ENCODE results near the gene KMT2D.
A peak's percentile ranks its signal among the peaks of the same experiment; 100 is the strongest.

The KMT2D gene

DNA sequence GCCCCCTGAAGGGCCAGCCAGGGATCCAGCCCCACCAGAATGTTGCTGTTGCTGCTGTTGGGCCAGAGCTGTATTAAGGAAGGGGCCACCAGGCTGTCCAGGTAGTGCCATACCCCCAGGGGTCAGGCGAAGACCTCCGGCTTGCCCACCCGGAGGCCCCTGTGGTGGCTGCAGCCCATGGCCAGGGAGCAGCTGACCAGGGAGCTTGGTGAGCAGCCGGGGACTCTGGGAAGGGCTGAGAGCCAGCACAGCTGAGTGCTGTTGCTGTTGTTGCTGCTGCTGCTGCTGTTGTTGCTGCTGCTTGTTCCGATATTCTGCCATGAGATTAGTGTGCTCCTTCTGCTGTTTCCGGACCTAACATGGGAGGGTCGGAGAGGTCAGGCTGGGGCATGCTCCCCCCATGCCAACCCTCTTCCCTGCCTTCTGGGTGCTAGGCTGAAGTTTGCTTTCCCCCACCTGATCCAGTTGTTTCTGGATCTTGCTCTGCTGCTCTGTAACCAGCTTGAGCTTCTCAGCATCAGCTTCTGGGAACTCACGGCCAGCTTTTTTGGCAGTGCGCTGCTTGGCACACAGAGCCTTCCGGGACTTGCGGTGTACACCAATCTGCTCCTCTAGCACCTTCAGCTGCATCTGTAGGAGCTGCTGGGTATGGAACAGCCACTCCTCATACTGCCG lies 26.8 kb downstream of the KMT2D start:
- no peak for DNase-seq (ENCODE audit: low read depth)

- no peak for DNase-seq (ENCODE audit: low read depth)
These were observed 27.7 kb downstream of the KMT2D start for GRCh38 chr12:49032679-49033447.

DNA sequence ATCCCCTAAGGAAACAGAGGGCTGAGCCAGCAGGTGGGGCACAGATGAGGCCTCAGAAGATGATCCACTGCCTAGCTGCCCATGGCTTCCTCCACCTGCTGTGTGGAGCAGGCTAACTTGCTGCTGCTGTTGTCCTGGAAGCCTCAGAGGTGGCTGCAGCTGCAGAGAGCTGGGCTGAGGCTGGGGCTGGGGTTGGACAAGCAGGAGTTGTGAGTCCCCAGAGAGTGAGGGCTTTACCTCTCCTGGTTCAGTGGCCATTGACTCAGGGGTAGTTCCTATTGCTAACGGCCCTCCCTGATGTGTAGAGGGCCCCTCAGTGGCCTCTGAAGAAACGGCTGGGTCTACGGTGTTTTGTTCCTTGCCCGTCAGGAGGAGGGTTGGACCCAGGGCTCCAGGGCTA lies 28.3 kb downstream of the KMT2D start:
- no peak for DNase-seq (ENCODE audit: low read depth)

DNA sequence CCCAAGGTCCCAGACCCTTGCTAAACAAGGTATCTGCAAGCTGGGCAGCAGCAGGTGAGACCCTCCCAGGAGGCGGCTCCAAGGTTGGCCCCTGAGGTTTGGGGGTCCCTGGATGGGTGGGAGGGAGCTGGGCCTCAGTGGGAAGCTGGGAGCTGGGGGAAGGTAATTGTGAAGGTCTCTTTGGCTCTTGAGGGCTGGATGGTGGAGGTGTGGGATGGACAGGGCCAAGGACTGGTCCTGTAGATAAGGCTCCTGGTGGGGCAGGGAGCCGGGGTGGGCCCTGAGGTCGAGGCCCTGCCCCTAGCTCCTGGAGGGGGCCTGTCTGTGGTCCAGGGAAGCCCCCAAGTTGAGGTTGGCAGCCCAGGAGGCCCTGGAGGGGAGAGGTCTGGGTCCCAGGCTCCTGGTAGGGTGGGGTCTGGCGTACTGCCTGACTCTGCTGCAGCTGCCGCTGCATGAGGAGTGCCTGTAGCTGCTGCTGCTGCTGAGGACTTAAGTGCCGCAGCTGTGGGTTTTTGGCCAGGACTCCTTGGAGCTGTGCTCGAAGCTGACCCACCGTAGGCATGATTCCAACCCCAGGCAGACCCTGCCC lies 28.9 kb downstream of the KMT2D start:
- no peak for DNase-seq (ENCODE audit: low read depth)

DNA sequence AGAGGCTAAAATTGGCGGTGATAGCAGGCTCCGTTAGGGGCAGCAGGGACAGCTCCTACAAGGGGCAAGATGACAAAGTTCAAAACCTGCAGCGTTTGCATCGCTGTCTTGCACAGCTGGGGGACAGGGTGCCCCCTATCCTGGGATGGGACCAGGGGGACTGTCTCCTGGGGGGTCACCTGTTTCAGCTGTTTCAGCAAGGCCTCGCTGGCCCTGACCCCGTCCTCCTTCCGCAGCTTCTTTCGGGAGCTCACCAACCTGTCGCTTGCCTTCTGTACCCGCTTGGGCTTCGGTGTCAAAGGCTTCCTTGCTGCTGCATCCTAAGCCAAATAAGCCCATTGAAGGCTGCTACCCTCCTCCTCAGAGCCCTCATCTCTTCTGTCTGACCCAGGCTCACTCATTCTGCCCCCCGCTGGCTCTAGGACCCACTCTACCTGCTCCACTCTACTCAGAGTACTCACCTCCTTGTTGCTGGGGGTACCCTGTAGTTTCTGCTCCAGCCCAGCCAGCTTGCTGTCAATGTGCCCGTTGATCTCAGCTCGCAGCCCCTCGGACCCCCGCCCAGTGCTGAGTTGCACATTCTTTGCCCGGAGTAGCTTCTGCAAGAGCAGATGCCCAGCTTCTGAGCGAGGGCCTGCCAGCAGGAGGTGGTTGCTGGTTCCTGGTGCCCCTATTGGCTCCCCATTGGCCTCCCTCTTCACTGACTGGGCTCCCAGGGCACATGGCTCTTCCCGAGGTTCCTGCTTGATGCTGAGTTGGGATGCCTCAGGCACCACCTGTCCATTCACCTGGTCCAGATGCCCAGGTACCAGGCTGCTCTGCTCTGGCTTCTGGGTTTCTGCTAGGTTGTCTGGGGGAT lies 29.7 kb downstream of the KMT2D start:
- DNase-seq (ENCODE audit: low read depth), result no peak

- no peak for DNase-seq (ENCODE audit: low read depth)
These were observed 30.5 kb downstream of the KMT2D start for GRCh38 chr12:49030119-49030518.

- DNase-seq (ENCODE audit: low read depth), result no peak
These were observed 31.8 kb downstream of the KMT2D start for GRCh38 chr12:49028666-49029275.

DNA sequence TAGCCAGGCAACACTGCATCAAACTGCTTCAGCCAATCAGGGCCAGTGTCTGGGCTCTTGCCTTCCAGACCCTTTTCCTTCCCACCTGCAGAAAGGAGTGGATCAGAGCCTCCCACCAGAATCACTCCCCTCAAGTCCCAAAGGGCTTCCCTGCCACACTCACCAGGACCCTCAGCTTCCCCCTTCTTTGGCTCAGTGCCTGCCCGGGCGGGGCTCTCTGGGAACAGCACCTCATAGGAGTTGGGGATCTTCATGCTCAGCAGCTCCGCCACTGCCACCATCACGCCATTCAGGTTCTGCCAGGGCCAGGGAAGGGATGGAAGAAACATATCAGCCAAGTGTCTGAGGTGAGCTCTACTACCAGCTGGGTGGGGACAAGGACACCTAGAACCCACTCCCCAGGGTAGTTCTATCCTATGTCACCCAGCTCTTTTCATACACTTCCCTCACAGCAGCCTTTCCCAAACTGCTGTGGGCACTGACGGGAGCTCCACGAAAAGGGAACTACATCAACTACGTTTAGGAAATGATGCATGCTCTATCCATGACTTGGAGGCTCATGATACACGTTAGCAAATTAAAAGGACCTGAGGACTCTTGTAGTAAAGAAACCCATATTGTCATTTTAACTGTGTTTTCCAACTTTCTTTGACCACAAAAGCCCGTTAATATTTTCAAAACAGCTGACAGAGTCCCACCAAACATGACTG lies 32.6 kb downstream of the KMT2D start:
- no peak for DNase-seq (ENCODE audit: low read depth)

DNA sequence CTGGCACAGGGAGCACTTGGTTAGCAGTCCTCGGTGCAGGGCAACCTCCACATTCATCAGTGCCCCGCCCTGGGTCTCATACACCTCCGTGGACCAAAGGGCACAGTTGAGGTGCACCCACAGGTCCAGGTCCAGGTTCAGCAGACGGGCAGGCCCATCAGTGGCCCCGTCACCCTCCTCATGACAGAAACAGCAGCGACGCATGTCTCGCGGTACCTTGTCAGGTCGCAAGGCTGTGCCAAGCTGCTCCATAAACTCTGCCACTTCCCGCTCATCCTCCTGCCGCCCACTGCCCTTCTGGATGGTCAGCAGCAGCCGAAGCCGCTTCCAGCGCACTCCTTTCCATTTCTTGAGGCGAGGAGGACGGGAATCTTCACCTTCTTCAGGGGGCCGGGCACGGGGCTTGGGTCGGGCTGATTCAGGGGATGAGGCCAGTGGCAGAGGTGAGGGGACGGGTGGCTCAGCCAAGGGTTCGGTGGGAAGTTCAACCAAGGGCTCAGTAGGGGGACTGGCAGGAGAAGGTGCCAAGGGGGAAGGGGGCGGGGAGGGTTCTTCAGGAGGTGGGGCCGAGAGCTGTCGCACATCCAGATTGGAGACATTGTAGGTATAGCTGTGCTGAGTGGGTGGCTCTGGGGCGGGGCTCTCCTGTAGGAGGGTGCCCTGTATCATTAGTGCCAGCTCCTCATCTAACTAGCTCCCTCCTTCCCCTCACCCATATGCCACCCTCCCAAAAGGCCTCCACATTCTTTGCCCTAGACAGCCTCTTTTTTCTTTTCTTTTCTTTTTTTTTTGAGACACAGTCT lies 33.7 kb downstream of the KMT2D start:
- DNase-seq (ENCODE audit: low read depth), result no peak

- DNase-seq (ENCODE audit: low read depth), result no peak
These were observed 34.5 kb downstream of the KMT2D start for GRCh38 chr12:49026101-49026500.

- DNase-seq (ENCODE audit: low read depth), result no peak
These were observed 35.1 kb downstream of the KMT2D start for GRCh38 chr12:49025463-49025862.

GRCh38 chr12:49024543-49024942 lies 36.1 kb downstream of the KMT2D start:
- no peak for DNase-seq (ENCODE audit: low read depth)

- no peak for DNase-seq (ENCODE audit: low read depth)
These were observed 36.8 kb downstream of the KMT2D start for GRCh38 chr12:49023812-49024211.

- DNase-seq (ENCODE audit: low read depth), result no peak
These were observed 37.9 kb downstream of the KMT2D start for GRCh38 chr12:49022558-49023178.

GRCh38 chr12:49021292-49021915 lies 39.2 kb downstream of the KMT2D start:
- DNase-seq (ENCODE audit: low read depth), result no peak

DNA sequence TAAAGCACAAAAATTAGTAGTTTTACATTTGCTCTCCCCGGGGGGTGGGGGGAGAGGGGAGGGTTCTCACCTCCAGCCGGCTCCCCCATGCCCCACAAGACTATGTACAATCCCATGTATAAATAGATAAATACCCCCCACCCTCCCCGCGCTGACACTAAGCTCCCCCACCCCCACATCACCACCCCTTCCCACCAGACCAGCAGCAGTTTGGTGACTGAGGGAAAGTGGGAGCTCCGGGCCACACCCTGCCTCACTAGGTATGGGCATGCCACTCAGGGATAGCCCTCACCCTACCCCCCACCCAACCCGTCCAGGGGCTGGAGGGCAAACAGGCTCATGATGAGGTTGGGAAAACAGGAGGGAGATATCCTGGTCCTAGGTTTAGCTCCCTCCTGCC lies 40.2 kb downstream of the KMT2D start:
- no peak for DNase-seq (ENCODE audit: low read depth)

GRCh38 chr12:49019443-49020324 lies 40.9 kb downstream of the KMT2D start:
- DNase-seq (ENCODE audit: low read depth), result peak; percentile 65

DNA sequence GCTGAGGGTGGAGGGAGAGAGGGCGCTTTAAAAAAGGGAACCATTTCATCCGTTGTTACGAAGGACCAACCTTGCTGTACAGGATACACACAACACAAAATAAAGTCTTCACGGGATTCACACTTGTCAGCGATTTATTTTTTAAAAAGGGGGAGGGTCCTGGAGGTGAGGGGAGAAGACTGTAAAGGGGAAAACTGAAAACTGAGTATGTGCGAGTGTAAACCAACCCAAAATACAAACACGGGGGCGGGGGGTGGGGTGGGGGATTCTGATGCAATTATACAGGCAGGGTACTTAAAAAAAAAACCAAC lies 41.5 kb downstream of the KMT2D start:
- no peak for DNase-seq (ENCODE audit: low read depth)

Measured in CMK (cell line).